Middle frontal gyrus (tissue), 1 donor: ENCODE measurements around the gene OR5H2.
"Not testable (repeated sequence)": the region's sequence is repeated elsewhere in the genome, so short reads cannot be mapped to it uniquely, and the experiment has no call there.

Experiments
- DNase-seq: peaks from one replicate; pipeline ENCODE4 v3.0.0-alpha.2; 2015; ENCODE audit warnings: low spot score; ENCODE audit errors: extremely low spot score

The OR5H2 gene

GRCh38 chr3:98282205-98282604 lies at the start of gene OR5H2:
Gene OR5H2 (plus strand): TSS chr3:98282505. CDS start chr3:98282903, 398 bp downstream.
- DNase-seq: no peak

GRCh38 chr3:98233468-98233867 lies 48.8 kb upstream of the OR5H2 start:
- no peak for DNase-seq

GRCh38 chr3:98240131-98240530 lies 42.2 kb upstream of the OR5H2 start:
- DNase-seq: no peak

- no peak for DNase-seq
Observed at GRCh38 chr3:98242155-98242554, 40.1 kb upstream of the OR5H2 start.

GRCh38 chr3:98243843-98244242 lies 38.5 kb upstream of the OR5H2 start:
- DNase-seq: no peak

- no peak for DNase-seq
Observed at GRCh38 chr3:98246142-98246541, 36.2 kb upstream of the OR5H2 start.

GRCh38 chr3:98256026-98256425 lies 26.3 kb upstream of the OR5H2 start:
- DNase-seq: not testable (repeated sequence)

- DNase-seq: no peak
Observed at GRCh38 chr3:98259707-98260106, 22.6 kb upstream of the OR5H2 start.

- DNase-seq: no peak
Observed at GRCh38 chr3:98262046-98262445, 20.3 kb upstream of the OR5H2 start.

GRCh38 chr3:98263944-98264343 lies 18.4 kb upstream of the OR5H2 start, which contains the start of gene OR5H6:
Gene OR5H6 (plus strand): TSS chr3:98264244. CDS start chr3:98264333, 89 bp downstream.
- DNase-seq: no peak

GRCh38 chr3:98269846-98270245 lies 12.5 kb upstream of the OR5H2 start:
- no peak for DNase-seq

GRCh38 chr3:98272126-98272525 lies 10.2 kb upstream of the OR5H2 start:
- no peak for DNase-seq

- no peak for DNase-seq
Observed at GRCh38 chr3:98274914-98275313, 7.4 kb upstream of the OR5H2 start.

- no peak for DNase-seq
Observed at GRCh38 chr3:98290916-98291315, 8.6 kb downstream of the OR5H2 start.

- no peak for DNase-seq
Observed at GRCh38 chr3:98291332-98291957, 9.1 kb downstream of the OR5H2 start.

- no peak for DNase-seq
Observed at GRCh38 chr3:98322101-98322500, 39.8 kb downstream of the OR5H2 start.

- no peak for DNase-seq
Observed at GRCh38 chr3:98322686-98323085, 40.4 kb downstream of the OR5H2 start.

GRCh38 chr3:98323425-98323824 lies 41.1 kb downstream of the OR5H2 start:
- no peak for DNase-seq

GRCh38 chr3:98325055-98325454 lies 42.8 kb downstream of the OR5H2 start:
- DNase-seq: no peak

GRCh38 chr3:98326105-98326893 lies 44.0 kb downstream of the OR5H2 start:
- DNase-seq: no peak

GRCh38 chr3:98326945-98327344 lies 44.6 kb downstream of the OR5H2 start:
- no peak for DNase-seq

- DNase-seq: no peak
Observed at GRCh38 chr3:98328933-98329332, 46.6 kb downstream of the OR5H2 start.
